Upper lobe of right lung (tissue), 1 donor: ENCODE measurements around the gene TK1. TPM values are rescaled to one million over a fixed set of nuclear protein-coding genes. Genes with fewer than 3 reads are reported as not detected.

Source experiments
- ATAC-seq: fragments of 200-7000 bp; cut with Tn5 transposase; one replicate; pipeline ENCODE4 v1.9.1; 2020; ENCODE audit warnings: mild to moderate bottlenecking, moderate library complexity
- DNase-seq: peaks from one replicate; pipeline ENCODE4 v3.0.0-alpha.2; 2020
- H3K27ac ChIP-seq: fragments of 200-600 bp; one replicate; pipeline ENCODE4 v1.8.0; 2022
- H3K27me3 ChIP-seq: fragments of 200-600 bp; one replicate; pipeline ENCODE4 v1.8.0; 2022; ENCODE audit warnings: mild to moderate bottlenecking
- H3K36me3 ChIP-seq: fragments of 200-600 bp; one replicate; pipeline ENCODE4 v1.8.0; 2022
- H3K4me1 ChIP-seq: fragments of 200-600 bp; one replicate; pipeline ENCODE4 v1.8.0; 2022
- H3K4me3 ChIP-seq: fragments of 200-600 bp; one replicate; pipeline ENCODE4 v1.8.0; 2022; ENCODE audit warnings: mild to moderate bottlenecking
- H3K9me3 ChIP-seq: fragments of 200-600 bp; one replicate; pipeline ENCODE4 v1.8.0; 2022
- intact Hi-C: fragments of 100-400 bp; cut with DNase I; formaldehyde crosslinking; loops from one replicate; pipeline ENCODE4 v1.11.0; 2022
- total RNA-seq: library from RNA; stranded (reverse); fragmentation: NEBNext Ultra II Directional; extraction: Animal tissue kit (Norgen Biotek cat#: 25700); gene quantifications from one replicate; pipeline ENCODE4 v1.2.1, GENCODE V29; 2021
- TF ChIP-seq, protein P1 (sequence below): fragments of 200-600 bp; IDR thresholded peaks from one replicate; pipeline ENCODE4 v1.8.0; 2022; ENCODE audit warnings: antibody characterized with exemption
- donor health status: DM: no; HTN: yes; CAD: no; lungs with severe emphysema.

The TK1 gene
- total RNA-seq, 1 donor from 2014 or later = 3.3 TPM

DNA sequence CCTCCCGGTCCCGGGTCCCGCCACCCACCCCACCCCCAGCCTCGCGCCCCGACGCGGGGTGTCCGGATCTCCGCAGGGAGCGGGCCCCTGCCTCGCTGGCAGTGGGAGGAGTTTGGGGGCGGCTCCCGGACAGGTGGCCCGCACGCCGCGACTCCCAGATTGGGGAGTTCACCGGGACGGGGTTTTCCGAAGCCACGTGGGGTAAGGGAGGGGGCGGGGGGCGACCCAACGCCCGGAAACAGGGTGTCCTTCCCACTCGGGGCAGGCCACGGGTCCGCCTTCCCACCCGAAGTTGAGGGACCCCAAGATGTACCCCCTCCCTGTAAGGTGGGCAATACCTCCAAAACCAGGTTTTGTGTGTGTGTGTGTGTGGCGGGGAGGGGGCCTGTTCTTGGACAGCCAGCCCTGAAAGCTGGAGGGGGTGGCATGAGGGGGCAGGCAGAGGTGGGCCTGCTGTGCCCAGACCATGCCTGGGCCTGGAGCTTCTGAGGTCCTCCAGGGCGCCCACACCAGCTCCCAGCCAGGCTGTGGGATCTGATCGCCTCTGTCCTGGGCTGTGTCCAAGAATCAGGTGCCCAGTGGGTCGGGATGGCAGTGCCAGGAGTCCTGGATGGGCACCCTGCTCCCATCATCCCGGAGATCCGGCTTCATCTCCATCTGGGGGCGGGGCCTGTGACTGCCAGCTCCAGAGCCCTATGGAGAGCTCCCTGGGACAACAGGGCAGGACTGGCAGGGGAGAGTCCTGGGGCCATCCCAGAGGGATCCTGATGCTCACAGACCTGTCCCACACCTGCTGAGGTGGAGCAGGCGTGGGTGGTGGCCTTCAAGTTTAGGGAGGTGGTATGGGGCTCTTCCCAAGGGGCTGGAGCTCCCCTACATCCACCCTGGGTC lies 17.7 kb downstream of the TK1 start:
- ATAC-seq (peak; percentile 51), DNase-seq (peak; percentile 86)
- intact Hi-C loops = no loop called here

DNA sequence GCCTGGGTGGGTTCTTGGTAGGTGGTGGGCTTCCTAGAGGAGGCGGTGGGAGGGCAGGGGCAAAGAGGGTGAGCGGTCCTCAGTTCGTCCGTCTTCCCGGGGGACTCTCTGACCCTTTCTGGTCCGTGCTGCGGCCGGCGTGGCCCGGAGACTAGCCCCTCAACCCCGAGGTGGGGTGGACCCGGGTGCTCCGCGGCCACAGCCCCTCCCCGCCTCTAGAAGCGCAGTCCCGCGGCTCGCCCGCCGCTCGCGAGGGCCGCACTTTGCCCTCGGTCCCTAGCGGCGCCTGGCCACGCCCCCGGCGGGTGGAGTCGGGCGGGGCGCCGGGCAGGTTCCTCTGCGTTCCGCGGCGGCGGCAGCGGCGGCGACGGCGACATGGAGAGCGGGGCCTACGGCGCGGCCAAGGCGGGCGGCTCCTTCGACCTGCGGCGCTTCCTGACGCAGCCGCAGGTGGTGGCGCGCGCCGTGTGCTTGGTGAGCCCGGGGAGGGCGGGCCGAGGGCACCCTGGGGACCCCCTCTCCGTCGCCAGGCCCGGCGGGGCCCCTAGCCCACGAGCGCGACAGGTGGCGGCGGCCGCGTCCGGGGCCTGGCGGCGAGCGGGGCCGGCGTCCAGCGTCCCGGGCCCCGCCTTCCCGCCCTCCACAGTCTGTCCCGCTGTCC lies 18.5 kb downstream of the TK1 start, which contains the start of gene SYNGR2:
TSS of gene SYNGR2 (plus strand) at position 340 of the 661 bp plus-strand sequence. CDS start at position 376, 36 bp downstream.
- Histone ChIP-seq H3K4me1 (peaks cover 43% of the 10 kb centered on the region), H3K27ac (peak within 1 kb of the TSS; percentile 84), H3K27me3 (no peaks in the 10 kb centered on the region), H3K36me3 (peaks cover 26% of the 10 kb centered on the region), H3K4me3 (peak within 1 kb of the TSS; percentile 85), H3K9me3 (no peaks in the 10 kb centered on the region)
- ATAC-seq = peak; percentile 88
- TF ChIP-seq, protein P1, sequence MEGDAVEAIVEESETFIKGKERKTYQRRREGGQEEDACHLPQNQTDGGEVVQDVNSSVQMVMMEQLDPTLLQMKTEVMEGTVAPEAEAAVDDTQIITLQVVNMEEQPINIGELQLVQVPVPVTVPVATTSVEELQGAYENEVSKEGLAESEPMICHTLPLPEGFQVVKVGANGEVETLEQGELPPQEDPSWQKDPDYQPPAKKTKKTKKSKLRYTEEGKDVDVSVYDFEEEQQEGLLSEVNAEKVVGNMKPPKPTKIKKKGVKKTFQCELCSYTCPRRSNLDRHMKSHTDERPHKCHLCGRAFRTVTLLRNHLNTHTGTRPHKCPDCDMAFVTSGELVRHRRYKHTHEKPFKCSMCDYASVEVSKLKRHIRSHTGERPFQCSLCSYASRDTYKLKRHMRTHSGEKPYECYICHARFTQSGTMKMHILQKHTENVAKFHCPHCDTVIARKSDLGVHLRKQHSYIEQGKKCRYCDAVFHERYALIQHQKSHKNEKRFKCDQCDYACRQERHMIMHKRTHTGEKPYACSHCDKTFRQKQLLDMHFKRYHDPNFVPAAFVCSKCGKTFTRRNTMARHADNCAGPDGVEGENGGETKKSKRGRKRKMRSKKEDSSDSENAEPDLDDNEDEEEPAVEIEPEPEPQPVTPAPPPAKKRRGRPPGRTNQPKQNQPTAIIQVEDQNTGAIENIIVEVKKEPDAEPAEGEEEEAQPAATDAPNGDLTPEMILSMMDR = no peak
- intact Hi-C loops = no loop called here
- DNase-seq = peak; percentile 95

More for the DNA sequence above, 17.7 kb downstream of the TK1 start:
- peak overlapping the region; percentile 85 for H3K4me3 ChIP-seq
- peak overlapping the region; percentile 84 for H3K27ac ChIP-seq
- H3K36me3 ChIP-seq = peaks cover 26% of the 10 kb centered on the region
- TF ChIP-seq, protein P1 = no peak
- peaks cover 51% of the 10 kb centered on the region for H3K4me1 ChIP-seq
- no peaks in the 10 kb centered on the region for H3K27me3 ChIP-seq
- H3K9me3 ChIP-seq = no peaks in the 10 kb centered on the region

DNA sequence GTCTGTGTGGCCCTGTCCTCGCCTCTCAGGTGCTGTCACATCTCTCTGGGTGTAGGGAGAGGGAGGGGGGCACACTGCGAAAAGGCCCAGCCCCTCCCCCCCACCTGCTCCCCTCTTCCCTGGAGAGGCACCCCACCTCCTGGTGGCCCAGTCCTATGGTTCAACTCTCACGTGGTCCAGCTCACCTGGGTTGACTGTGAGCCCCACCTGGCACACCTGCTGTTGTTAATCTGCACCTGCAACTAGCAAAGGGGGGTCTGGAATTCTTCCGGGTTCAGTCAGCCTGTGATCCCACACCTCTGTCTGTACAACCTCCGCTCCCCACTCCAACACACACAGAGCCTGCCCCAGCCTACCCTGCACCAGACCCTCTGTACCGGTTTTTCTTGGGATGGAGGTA lies 20.4 kb downstream of the TK1 start:
- no peak for DNase-seq
- Histone ChIP-seq H3K4me1 (peaks cover 23% of the 10 kb centered on the region), H3K27me3 (no peaks in the 10 kb centered on the region), H3K36me3 (peaks cover 9% of the 10 kb centered on the region), H3K4me3 (no peak overlapping the region), H3K27ac (no peak overlapping the region), H3K9me3 (no peaks in the 10 kb centered on the region)
- ATAC-seq = no peak
- TF ChIP-seq, protein P1 = no peak
- intact Hi-C loops = no loop called here

DNA sequence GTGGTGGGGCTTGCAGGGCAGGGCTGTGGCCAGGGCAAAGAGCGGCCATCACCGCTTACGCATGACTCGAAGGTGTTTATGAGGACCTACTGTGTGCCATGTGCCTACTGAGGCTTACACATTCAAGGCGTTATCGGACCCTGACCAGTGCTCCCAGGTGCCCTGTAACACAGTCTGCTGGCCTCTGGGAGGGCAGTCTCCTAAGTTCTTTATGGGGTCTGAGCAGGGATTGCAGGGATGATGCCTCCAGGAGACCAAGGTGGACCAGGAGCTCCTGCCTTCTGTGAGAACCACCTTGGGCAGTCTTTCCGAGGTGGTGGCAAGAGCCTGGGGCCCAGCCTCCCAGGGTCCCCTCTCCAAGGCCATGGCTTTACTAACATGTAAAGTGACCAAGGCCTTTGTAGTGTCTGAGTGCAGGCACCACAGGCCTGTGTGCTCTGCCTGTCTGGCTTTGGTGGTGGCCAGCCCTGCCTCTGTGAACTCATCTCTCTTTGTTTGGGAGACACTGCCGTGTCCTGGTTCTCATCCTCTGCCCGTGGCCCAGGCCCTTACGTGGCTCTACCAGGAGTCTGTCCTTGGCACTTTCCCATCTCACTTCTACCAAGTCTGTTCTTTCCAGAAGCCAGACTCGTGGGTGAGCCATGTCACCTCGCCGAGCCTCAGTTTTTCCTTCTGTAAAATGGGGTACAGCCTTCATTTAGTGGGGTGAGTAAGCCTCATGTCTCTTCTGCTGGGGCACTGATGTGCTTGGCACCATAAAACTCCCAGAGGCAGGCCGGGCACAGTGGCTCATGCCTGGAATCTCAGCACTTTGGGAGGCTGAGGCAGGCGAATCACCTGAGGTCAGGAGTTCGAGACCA lies 21.9 kb downstream of the TK1 start:
- ATAC-seq = no peak
- H3K27me3 ChIP-seq = no peaks in the 10 kb centered on the region
- H3K4me1 ChIP-seq = peaks cover 11% of the 10 kb centered on the region
- no peaks in the 10 kb centered on the region for H3K36me3 ChIP-seq
- no peak overlapping the region for H3K27ac ChIP-seq
- H3K9me3 ChIP-seq = no peaks in the 10 kb centered on the region
- H3K4me3 ChIP-seq = no peak overlapping the region
- DNase-seq = no peak
- TF ChIP-seq, protein P1 = no peak
- intact Hi-C loops = no loop called here
